Suprapubic skin (tissue), 4 donors: ENCODE measurements around the gene CFAP20DC.
"Not testable (repeated sequence)": the region's sequence is repeated elsewhere in the genome, so short reads cannot be mapped to it uniquely, and the experiment has no call there.

Experiments
- EP300 ChIP-seq: sonication (generic); formaldehyde crosslinking; IDR thresholded peaks from one replicate; pipeline ENCODE4 v1.6.1; 2017; ENCODE audit warnings: antibody characterized with exemption
- POLR2A ChIP-seq, 2 donors: fragments of 450-650 bp; IDR thresholded peaks; one replicate each; pipeline ENCODE4 v1.6.1; 2017; ENCODE audit warnings: antibody characterized with exemption in 2 of 2, mild to moderate bottlenecking in 2 of 2, moderate library complexity in 2 of 2
- POLR2AphosphoS5 ChIP-seq, 3 donors: sonication (generic); formaldehyde crosslinking; IDR thresholded peaks; one replicate each; pipeline ENCODE4 v1.6.1; 2017; ENCODE audit warnings: antibody characterized with exemption in 3 of 3
- TF ChIP-seq, protein P1 (sequence below), 2 donors: fragments of 200-600 bp in 1 of 2; fragments of 450-650 bp in 1 of 2; sonication (generic) in 1 of 2; IDR thresholded peaks; one replicate each; pipeline ENCODE4 v1.5.1; 2016 to 2019; ENCODE audit warnings: antibody characterized with exemption in 2 of 2, mild to moderate bottlenecking in 1 of 2, moderate library complexity in 1 of 2

DNA sequence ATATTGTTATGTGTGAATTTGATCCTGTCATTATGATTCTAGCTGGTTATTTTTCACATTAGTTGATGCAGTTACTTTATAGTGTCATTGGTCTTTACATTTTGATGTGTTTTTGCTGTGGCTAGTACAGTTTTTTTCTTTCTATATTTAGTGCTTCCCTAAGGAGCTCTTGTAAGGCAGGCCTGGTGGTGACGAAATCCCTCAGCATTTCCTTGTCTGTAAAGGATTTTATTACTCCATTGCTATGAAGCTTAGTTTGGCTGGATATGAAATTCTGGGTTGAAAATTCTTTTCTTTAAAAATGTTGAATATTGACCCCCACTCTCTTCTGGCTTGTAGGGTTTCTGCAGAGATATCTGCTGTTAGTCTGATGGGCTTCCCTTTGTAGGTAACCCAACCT, 48.7 kb upstream of the CFAP20DC start:
- not testable (repeated sequence) for TF ChIP-seq POLR2A (IDR thresholded peaks at IDR 0.05); EP300; POLR2AphosphoS5 (IDR thresholded peaks at IDR 0.05)
- TF ChIP-seq, protein P1, sequence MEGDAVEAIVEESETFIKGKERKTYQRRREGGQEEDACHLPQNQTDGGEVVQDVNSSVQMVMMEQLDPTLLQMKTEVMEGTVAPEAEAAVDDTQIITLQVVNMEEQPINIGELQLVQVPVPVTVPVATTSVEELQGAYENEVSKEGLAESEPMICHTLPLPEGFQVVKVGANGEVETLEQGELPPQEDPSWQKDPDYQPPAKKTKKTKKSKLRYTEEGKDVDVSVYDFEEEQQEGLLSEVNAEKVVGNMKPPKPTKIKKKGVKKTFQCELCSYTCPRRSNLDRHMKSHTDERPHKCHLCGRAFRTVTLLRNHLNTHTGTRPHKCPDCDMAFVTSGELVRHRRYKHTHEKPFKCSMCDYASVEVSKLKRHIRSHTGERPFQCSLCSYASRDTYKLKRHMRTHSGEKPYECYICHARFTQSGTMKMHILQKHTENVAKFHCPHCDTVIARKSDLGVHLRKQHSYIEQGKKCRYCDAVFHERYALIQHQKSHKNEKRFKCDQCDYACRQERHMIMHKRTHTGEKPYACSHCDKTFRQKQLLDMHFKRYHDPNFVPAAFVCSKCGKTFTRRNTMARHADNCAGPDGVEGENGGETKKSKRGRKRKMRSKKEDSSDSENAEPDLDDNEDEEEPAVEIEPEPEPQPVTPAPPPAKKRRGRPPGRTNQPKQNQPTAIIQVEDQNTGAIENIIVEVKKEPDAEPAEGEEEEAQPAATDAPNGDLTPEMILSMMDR (IDR thresholded peaks at IDR 0.05) = not testable (repeated sequence)
